Measurements from ENCODE around the gene TFAP2B.
A peak's percentile ranks its signal among the peaks of the same experiment; 100 is the strongest.

The TFAP2B gene

GRCh38 chr6:50849796-50850180 lies 31.1 kb downstream of the TFAP2B start:
- no peak for DNase-seq

- DNase-seq = peak; percentile 50
These were observed 31.8 kb downstream of the TFAP2B start for GRCh38 chr6:50850223-50851048.

GRCh38 chr6:50851049-50851845 lies 32.6 kb downstream of the TFAP2B start:
- DNase-seq = no peak

- DNase-seq = no peak
These were observed 35.3 kb downstream of the TFAP2B start for GRCh38 chr6:50853939-50854338.

DNA sequence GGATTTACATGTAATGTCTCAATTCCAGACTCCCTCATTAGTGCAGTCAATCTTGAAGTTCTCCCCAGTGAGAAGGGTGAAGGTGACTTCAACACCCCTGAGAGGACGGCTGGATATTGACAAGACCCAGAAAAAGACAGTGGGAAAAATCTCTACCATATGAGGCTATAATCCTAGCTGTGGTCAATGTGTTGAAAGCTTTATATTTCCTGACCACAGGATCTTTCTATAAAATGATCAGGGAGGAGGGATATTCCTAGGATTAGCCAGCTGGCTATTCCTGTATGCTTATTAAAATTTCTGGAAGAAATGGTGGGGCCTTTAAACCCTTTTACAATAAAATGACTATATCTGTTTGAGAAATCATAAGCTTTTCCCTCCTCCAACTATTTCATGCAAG lies 43.0 kb downstream of the TFAP2B start:
- no peak for DNase-seq

DNA sequence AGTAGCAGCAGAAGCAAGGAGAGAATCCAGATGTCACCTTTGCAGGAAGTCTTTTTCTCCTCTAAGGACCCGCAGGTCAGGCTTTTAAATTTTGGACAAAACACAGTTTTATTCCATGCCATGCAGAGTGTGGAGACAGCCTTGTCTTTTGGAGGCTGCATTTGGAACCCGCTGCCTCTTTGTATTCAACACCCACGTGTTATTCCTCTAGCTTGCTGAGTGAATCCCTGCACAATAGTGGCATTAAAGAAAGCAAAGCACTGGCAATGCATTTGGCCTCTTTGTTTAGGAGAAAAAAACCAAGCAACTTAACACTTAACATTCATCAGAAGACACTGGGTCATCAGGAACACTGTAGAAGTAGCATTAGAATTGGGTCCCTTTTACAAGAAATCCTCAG lies 43.5 kb downstream of the TFAP2B start:
- no peak for DNase-seq

DNA sequence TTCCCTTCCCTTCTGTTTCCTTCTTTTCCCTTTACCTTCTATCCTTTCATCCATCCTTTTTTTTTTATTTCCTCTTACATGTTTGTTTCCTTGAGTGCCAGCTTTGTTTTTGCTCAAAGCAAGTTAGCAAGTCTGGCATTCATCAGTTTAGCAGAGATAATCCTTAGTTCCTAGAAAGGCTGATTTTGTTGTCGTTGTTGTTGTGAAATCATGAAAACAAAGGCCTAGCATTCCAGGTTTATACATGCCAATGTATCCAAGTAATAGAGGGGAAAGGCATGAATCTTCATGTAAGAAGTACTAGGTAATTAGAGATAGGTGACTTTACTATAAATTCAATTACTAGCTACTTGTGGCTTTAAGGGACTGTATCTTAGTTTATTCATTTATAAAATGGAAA lies 45.9 kb downstream of the TFAP2B start:
- no peak for DNase-seq

GRCh38 chr6:50868466-50868865 lies 49.8 kb downstream of the TFAP2B start:
- DNase-seq = no peak

DNA sequence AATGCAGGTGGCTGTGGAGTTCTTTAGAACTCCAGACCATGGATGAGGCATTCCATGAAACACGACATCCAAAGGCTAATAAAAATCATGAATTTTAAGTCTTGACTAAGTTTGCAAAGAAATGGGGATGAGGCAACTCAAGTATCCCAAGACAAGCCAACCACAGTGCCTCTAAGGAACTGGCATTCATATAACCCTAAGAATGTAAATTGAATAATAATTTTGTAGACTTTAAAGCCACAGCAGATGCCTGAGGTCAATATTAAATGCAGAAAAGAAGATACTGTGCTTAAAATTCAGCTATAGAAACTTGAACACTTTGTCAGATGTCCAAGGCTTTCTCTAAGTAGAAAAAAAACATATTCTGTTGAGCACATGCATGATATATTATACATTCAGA lies 54.5 kb downstream of the TFAP2B start:
- DNase-seq = no peak

DNA sequence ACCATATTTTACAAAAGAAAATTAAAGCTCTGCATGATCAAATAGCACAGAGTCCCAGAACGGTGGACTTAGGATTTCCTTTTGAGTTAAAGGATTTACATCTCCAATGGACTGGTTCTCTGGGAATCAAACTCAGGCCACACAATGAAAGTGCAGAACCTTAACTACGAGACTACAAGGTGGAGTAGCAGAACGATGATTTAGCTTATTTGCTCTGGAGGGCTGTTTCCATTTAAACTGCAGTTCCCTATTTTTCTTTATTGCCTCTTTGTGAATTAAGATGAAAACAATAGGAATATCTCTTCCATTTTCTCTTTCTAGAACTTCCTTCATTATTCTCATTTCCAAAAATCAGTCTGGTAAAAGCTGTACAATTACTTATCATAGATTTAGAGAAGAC lies 65.7 kb downstream of the TFAP2B start:
- DNase-seq = no peak

- DNase-seq = no peak
These were observed 68.4 kb downstream of the TFAP2B start for GRCh38 chr6:50887112-50887511.

DNA sequence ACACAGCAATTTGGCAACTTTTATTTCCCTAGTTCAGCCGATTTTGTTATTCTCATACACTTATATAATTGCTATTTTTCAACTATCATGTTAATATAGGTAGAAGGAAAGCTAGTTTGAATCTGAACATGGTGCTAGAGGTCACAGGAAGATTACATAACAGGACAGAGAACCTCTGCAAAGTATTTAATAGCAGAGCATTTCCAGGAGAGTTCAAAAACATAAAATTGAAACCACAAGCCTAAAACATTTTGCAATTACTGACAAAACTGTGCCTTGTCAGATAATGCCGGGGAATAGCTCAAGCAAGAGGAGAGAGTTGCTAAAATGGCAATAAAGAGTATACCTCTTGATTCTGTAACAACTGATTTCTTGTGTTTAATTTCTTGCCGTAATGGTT lies 70.8 kb downstream of the TFAP2B start:
- no peak for DNase-seq

GRCh38 chr6:50889935-50890334 lies 71.3 kb downstream of the TFAP2B start:
- DNase-seq = no peak

GRCh38 chr6:50890579-50890978 lies 71.9 kb downstream of the TFAP2B start:
- DNase-seq = no peak

DNA sequence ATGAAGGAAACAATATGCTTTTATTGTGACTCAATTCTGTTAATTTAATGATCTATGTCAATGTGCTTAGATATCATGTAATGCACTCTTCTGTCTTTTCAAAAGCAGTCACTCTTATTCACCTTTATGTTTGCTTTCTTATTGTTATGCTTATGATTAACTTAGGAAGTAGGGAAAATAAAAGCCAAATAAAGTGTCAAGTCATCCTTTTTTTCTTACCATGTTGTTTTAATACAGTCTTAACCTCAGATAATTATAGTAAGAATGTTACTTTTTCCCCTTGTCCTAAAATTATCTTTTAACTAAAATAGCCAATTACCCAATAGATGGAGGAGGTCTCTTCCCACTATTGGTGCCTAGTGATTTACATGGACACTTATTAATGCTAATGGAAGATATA lies 72.6 kb downstream of the TFAP2B start:
- no peak for DNase-seq

All from left hindlimb (tissue), 1 donor.